NCI-H526 treated with DMSO at 0.1 percent for 48 hours (cell line): ENCODE data around the gene ST3GAL5.
A peak's percentile ranks its signal among the peaks of the same experiment; 100 is the strongest.
"Not testable (repeated sequence)": the region's sequence is repeated elsewhere in the genome, so short reads cannot be mapped to it uniquely, and the experiment has no call there.

Source experiments
- DNase-seq: peaks from one replicate; lab custom pipeline; 2025; lab: John Stamatoyannopoulos, UW

The ST3GAL5 gene

DNA sequence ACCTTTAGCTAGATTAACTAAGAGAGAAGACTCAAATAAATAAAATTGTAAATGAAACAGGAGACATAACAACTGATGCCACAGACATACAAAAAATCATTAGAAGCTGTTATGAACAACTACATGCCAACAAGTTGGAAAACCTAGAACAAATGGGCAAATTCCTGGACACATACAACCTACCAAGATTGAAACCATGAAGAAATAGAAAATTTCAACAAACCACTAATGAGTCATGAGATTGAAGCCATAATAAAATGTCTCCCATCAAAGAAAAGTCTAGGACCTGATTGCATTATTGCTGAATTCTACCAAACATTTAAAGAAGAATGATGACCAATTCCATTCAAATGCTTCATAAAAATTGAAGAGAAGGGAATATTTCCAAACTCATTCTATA lies 54.3 kb downstream of the ST3GAL5 start:
- no peak for DNase-seq

DNA sequence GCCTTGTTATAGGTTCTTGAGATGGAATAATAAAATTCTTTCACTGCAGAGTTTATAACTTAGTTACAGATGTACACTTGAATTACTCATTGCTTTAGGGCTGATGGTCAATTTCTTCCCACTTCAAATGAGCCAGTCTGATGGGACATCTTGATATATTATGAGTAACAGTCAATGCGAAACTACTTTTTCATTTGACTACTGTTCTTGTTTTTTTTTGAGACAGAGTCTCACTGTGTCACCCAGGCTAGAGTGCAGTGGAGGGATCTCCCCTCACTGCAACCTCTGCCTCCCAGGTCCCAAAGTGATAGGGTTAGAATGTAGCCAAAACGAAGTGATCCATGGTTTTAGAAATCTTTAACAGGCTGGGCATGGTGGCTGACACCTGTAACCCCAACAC lies 57.1 kb downstream of the ST3GAL5 start:
- no peak for DNase-seq

DNA sequence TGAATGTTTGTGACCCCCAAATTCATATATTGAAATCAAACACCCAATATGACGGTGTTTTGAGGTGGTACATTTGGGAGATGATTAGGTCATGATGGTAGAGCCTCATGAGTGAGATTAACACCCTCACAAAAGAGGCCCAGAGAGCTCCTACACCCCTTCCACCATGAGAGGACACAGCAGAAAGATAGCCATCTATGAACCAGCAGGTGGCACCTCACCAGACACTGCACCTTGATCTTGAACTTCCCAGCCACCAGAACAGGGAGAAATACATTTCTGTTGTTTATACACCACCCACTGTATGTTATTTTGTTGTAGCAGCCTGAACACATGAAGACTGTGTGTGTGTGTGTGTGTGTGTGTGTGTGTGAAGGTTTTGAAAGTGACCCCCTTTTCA lies 58.1 kb downstream of the ST3GAL5 start:
- no peak for DNase-seq

DNA sequence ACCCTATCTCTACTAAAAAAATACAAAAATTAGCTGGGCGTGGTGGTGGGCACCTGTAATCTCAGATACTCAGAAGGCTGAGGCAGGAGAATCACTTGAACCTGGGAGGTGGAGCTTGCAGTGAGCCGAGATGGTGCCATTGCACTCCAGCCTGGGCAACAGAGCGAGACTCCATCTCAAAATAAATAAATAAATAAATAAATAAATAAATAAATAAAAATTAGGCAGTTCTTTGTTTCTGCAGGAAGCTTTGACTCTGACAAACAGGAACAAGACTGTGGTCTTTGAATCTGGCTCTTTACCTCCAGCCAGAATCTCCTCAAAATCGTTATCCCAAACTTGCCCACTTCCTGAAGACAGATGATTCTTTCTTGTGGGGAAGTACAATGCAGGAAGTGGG lies 59.4 kb downstream of the ST3GAL5 start:
- DNase-seq = not testable (repeated sequence)

DNA sequence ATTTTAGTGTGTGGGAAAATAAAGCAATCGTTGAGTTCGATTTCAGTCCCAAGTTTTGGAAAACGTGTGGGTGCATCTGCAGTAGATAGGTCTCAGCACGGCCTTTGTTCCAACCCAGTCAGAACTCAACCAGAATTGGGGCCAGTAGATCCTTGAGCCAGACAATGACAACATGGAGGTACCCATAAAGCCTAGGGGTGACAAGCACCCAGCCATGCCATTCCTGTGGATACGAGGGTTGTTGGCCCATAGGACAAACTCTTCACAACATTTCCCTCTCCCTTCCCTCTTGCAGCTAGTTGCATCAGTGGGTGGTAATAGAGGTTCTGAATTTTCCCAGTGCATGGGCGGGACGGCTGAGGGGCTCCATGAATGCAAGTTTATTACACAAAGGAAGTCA lies 60.1 kb downstream of the ST3GAL5 start:
- DNase-seq = no peak

DNA sequence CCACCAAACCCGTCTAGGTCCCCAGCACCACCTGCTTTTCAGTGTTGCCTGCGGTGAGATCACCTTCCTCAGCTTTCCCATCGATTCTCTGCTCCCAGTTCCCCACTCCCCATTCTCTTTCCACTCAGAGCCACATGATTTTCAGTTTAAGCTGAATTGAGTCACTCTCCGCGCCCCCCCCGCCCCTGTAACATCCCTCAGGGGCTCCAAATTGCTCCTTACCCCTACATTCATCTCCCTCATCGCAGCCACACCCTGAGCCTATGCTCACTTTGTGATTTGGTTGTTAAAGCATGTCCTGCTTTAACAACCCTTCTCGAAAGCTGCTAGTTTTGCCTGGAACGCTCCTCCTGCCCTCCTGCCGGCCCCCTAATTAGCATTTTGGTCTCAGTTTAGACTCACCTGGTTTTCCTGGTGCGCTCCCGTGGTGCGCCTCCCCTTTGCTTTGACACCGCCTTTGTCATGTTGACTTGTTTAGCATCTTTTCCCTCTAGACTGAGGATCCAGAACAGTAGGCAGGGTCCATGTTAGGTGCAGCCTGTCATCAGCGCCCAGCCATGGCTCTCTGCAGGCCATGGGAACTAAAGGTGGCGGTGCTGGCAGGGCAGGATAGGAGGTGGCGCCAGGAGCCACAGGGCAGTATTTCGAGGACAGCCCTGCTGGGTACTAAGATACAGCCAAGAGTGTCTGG lies 60.8 kb downstream of the ST3GAL5 start:
- no peak for DNase-seq

DNA sequence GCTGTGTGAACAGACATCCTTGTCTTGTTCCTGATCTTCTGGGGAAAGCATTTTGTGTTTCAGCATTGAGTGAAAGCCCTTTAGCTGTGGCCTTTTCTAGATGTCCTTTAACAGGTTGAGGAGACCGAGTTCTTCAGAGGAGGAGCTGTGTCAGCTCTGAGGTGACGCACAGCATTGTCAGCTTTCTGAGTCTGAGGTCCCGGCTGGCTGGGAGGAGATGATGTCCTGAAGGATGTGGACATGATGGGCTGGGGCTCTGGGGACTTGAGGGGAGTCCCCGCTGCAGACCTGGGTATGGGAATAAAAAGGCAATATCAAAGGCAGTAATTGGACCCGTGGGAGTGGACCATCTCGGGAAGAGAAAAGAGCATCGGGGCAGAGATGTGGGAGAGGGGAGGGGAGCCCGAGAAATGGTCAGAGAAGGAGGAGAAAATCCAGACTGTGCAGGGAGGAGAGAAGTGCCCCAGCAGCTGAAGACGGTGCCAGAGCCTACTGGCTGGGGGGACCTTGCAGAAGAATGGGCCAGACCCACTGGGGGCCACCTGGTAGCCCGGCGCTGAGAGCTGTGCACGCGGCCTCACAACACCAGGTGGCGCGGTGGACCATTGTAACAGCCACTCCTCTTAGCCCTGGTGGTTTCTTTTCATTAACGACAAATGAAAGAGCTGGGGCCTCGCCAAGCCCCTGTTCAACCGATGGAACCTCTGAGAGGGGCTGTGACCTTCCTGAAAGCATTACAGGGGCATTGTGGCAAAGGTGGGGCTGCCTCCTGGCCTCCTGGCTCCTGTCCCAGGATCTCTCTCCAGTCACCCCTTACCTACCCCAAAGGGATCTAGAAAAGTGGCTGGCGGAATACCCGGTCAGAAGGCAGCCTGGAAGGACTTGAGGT lies 61.6 kb downstream of the ST3GAL5 start:
- DNase-seq = peak; percentile 27

DNA sequence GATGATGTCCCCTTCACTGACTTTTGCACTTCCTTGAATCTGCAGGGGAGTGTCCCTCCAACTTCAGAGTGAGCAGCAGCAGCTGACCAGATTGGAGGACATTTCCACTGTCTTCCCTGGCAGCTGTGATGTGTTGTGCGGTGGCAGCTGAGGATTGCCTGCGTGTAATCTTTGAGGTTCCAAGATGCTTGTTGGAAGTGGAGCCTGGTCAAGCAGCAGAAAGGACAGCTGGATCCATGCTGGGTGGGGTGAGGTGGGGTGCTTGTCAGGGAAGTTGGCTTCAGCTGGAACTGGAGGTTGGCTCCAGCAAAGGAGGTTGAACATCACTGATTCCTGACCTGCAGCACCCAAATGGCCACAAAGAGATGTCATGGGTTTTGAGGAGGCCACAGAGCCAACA lies 64.8 kb downstream of the ST3GAL5 start:
- no peak for DNase-seq

DNA sequence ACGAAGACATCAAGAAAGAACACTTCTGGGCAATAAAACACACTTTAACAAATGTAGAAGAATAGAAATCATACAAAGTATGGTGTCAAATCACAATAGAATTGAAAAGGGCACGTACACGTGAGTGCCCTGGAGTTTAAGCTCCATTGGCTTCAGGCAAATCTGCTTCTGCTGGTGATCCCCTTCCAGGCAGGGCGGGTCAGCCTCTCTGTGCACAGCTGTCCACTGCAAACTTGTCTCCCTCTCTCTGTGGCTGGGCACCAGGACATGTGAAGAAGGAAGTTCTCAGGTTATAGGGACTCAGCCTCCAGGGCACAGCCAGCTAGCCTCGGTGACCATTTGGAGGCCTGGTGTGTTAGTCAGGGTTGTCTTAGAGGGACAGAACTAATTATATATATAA lies 66.0 kb downstream of the ST3GAL5 start:
- no peak for DNase-seq

DNA sequence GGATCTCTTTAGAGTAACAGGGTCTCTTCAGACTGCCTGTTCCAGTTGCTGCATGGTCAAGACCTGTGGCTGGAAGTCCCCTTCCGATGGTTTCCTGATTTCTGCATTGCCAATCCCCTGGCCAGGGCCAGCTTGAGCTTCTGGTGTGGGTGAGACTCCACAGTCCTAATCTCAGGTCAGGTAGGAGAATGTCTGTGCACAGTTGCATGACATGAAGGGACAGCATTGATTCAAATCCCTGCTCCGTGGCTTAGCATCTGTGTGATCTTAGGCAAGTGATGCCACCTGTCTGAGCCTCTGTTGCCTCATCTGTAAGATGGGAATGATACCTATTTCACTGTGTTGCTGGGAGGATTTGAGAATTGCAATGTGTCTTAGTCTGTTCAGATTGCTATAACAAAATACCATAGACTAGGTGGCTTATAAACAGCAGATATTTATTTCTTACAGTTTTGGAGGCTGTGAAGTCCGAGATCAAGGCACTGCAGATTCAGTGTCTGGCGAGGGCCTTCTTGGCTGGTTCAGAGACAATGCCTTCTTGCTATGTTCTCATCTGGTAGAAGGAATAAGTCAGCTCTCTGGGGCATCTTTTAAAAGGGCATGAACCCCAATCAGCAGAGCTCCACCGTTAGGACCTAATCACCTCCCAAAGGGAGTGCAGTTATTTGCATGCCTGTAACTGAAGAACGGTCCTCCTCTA lies 68.8 kb downstream of the ST3GAL5 start:
- peak; percentile 3 for DNase-seq

DNA sequence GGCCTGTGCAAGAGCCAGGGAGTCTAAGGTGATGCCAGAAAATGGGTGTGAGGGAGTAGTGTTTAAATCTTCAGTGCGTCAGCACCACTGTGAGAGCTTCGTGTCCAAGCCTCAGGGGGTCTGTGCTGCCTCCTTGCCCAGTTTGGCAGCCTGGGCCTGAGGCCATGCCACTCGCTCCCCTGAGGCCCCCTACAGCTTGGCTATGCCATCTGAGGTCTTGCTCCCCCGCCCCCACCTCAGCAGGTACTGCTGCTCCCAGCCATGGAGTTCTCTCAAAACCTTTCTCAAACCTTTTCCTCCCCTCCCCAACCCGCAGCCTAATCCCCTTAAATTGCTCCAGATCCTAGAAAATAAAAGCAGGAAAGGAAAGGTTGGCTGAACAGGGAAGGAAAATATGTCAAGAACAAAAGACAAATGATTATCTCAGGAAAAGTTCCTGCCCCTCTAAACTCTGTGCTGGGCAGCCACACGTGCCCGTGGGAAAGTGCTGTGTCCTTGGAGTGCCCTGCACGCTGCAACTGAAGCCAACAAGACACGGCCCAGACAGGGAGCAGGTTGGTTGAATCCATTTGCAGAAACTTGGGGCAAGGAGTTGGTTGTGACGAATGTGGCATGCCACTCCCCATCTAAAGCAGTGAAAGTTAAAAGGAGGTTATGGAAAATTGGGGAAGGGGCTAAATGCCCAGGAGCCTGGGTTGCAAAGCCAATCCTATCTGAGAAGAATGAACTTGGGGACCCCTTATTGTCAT lies 73.8 kb downstream of the ST3GAL5 start:
- no peak for DNase-seq

DNA sequence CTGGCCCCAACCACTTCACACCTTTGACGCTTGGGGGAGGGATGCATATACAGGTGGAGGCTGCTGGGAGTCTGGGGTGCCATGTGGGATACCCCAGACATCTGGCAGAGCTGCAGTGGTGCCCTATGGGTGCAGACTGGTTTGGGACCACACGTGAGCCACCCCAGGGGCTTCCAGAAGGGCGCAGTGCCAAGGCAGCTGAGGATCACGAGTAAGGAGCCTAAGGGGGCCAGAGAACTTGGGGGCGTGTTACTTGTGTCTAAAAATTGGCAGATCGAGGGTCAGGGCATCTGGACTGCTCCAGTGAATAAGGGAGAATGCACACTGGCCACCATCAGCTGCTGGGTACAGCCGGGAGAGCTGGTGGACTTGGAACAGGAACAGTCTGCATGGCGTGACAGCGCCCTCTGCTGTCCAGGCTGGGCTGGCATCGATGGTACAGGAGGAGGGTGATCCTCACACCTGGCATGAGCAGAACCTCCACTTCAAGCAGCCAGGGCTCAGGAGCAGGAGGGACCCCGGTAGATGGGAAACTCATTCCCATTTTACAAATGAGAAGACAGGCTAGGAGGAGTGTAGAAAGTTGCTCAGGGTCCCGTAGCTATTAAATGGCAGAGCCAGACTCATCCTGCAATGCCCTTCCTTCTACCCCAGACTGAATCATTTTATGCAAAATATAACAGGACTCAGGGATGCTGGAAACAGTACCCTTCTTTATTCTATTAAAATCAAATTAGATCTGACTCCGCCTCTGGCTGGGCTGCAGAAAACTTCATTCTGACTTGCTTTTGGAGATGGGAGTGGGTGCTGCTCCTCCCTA lies 74.6 kb downstream of the ST3GAL5 start:
- peak; percentile 53 for DNase-seq

DNA sequence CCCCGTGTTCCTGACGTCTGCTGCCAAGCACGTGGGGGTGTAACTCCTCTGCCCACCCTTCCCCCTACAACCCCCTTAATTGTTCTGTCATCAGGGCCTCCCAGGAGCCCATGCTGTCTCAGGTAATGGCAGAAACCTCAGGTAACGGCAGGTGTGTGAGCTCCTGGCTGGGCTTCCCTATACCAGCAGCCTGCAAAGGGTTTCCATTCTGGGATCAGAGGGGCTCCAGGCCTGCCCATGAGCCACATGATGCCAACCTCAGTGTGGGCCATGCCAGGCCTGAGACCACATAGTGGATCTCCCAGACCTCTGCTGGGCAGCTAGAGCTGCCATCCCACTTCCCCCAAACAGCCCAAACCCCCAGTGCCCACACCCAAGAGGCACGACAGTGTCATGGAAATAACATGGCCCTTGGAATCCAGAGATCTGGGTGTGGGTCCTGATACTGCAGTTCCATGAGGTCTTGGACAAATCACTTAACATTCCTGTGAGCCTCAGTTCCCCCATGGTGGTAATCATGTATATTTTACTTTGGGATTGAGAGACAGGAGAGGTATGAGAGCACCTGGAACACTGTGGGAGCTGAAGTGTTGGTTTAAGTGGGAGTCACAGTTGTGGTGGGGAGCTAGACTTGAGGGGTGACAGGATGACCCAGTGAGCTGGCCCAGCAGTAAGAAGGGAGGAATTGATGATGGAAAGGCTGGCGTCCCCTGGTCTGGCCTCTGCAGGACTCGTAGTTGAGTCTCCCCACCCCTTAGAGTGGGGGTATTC lies 75.4 kb downstream of the ST3GAL5 start:
- DNase-seq = no peak

DNA sequence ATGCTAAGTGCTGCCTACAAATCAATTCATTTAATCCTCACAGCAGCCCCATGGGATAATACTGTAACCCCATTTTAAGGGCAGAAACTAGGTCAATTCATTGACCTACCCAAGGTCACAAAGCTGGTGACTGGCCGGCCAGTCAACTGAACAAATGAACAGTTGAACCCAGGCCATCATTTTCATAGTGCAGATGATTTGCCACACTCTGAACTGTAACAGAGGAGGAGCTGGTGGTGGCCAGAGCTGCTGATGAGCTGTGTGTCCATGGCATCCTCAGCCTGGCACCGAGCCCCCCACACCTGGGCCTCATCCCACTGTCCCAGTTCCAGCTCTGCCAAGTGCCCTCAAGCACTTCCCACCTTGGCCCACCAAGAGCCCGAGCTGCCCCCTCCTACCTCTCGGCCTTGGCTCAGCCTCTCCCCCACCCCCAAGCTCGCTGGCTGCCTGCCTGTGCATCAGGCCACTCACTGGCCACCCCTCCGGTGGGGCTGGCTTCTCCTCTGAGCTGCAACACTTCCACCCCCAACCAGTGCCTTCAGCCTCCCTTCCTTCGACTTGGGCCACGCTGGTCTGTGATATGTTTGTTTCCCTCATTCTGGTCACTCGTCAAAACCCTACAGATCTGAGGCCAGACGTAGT lies 76.6 kb downstream of the ST3GAL5 start:
- DNase-seq = no peak

DNA sequence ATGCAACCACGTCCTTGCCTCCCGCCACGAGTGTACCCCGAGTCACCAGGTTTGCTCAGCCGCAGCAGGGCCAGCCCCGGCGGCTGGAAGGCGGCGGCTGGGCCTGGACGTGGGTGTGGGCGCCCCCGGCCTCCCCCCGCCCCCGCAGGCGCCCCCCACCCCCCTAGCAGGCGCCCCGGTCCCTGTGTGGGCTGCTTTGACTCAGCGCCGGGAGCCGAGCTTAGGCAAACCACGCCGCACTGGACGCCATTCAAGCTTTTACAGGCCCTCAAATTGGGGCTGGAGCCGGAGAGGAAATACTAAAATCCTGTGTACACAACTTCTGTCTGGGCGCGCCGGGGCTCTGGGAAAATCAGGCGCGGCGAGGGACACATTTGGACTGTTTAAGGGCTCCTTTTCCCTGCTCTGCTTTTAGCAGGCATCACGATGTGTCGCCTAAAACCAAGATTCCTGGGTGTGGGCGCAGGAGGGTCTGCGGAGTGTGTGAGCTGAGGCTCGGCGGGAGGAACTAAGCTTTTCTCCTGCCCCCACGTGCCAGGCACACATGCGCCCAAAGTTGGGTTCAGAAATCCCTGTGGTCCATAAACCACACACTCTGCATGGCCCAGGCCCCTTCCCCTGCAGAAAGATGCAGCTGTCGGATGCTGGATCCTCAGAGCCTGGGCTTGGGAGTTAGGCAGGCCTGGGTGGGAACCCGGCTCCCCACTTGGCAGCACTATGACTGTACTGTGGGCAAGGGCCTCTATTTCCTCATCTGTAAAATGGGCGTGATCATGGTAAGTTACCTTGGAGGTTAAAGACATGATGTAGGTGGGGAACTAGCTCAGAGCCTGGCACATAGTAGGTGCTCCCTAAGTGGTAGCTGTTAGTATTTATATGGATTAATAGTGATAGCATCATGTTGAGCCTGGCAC lies 77.4 kb downstream of the ST3GAL5 start:
- no peak for DNase-seq

DNA sequence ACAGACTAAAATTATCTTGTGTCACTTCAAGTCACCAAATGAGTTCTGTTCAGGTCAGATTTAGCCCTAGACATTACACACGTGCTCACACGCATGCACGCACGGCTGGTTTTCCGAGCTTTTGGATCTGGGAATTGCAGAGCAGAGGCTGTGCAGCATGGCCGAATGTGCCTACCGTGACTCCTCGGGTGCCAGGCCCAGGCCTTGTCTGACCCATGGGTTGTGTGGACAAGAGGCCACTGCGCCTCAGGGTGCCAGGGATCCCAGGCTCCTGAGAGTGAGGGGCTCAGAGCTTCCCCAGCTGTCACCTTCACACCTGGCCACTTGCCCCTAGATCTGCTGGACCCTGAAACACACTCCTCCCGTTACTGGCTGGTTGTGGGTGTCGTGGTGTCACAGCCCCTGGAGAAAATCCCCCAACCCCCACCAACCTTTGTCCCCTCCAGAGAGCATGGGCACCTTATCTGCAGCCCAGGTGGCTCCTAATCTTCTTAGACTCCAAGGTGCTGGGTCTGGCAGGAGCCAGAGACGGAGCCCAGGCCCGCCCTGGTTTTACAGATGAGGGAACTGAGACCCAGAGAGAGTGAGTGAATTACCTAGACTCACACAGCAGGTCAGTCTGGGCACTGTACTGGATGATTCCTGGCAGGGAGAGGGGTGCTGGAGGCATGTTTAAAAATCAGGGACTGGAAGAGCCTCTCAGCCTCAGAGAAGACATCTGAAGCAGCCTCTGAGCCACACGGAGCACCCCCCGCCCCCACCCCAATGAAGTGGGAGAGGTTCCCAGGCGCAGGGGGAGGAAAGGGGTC lies 78.2 kb downstream of the ST3GAL5 start:
- DNase-seq = no peak

DNA sequence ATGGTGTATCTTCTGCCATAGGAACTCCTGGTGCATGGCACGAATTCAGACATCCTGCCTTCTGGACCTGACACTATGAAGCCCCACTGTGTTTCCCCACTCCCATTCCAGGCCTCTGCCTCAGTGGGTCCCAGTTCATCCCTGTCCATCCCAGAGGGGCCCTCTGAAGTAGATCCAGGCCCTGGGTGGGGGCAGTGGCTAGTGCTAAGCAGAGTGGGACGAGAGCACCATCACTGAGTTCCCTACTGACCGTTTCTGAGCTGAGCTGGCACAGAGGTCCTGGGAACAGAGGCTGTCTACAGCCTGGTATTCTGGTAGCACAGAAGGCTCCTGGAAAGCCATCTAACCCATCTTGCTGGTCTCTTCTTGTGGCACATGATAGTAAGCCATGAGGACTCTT lies 81.0 kb downstream of the ST3GAL5 start:
- DNase-seq = no peak
